Activated CD4-positive, alpha-beta memory T cell treated with anti-CD3 and anti-CD28 coated beads for 36 hours (primary cell): ENCODE data around the gene IFITM1. TPM values are rescaled to one million over a fixed set of nuclear protein-coding genes. Genes with fewer than 3 reads are reported as not detected.
"Not testable (repeated sequence)": the region's sequence is repeated elsewhere in the genome, so short reads cannot be mapped to it uniquely, and the experiment has no call there.

Experiments used
- CTCF ChIA-PET: fragments of 350-600 bp; sonication (Branson Sonifier 250); formaldehyde crosslinking; loops from one replicate; lab custom pipeline; 2021; ENCODE audit warnings: antibody characterized with exemption, inconsistent platforms; lab: Charles Lee
- POLR2A ChIA-PET: fragments of 350-600 bp; sonication (Branson Sonifier 250); formaldehyde crosslinking; loops from one replicate; lab custom pipeline; 2021; ENCODE audit warnings: antibody characterized with exemption; lab: Charles Lee
- DNase-seq: peaks from one replicate; pipeline ENCODE4 v3.0.0-alpha.2; 2020
- H3K27ac Mint-ChIP-seq: one replicate; pipeline ENCODE4 v1.8.0; 2021; ENCODE audit warnings: mixed read lengths
- H3K27me3 Mint-ChIP-seq: one replicate; pipeline ENCODE4 v1.8.0; 2021; ENCODE audit warnings: mixed read lengths
- H3K36me3 Mint-ChIP-seq: one replicate; pipeline ENCODE4 v1.8.0; 2021; ENCODE audit warnings: mixed read lengths
- H3K4me1 Mint-ChIP-seq: one replicate; pipeline ENCODE4 v1.8.0; 2021; ENCODE audit warnings: low read depth, mixed read lengths
- H3K4me3 Mint-ChIP-seq: one replicate; pipeline ENCODE4 v1.8.0; 2021; ENCODE audit warnings: mild to moderate bottlenecking, mixed read lengths
- H3K9me3 Mint-ChIP-seq: one replicate; pipeline ENCODE4 v1.8.0; 2021; ENCODE audit warnings: mixed read lengths
- intact Hi-C: fragments of 100-400 bp; cut with micrococcal nuclease; formaldehyde crosslinking; loops from one replicate; pipeline ENCODE4 v1.15.1; 2023
- total RNA-seq, 2 experiments: library from RNA; stranded (reverse); gene quantifications; one replicate each; pipeline ENCODE4 v1.2.3, GENCODE V29; 2021

Gene IFITM1
- total RNA-seq, 2 experiments from 2014 or later = 195 to 200 TPM

GRCh38 chr11:357582-357981 lies 43.7 kb downstream of the IFITM1 start:
- peaks cover 1% of the 10 kb centered on the region for H3K36me3 Mint-ChIP-seq
- intact Hi-C loops = loop anchor here (2.0 to 5.0 kb wide), 3 partner anchors 53 to 150 kb away; partner anchors contain the start of genes BET1L and RIC8A
- H3K4me3 Mint-ChIP-seq = no peak overlapping the region
- H3K4me1 Mint-ChIP-seq = peaks cover 24% of the 10 kb centered on the region
- DNase-seq = no peak
- CTCF ChIA-PET = no interaction called here
- H3K27me3 Mint-ChIP-seq = no peaks in the 10 kb centered on the region
- POLR2A ChIA-PET = no interaction called here
- H3K9me3 Mint-ChIP-seq = peaks cover 7% of the 10 kb centered on the region
- no peak overlapping the region for H3K27ac Mint-ChIP-seq

- ChIA-PET CTCF (interaction anchor here (0.6 to 1.9 kb wide), 6 partner anchors 33 to 108 kb away, joined by 3 to 12 read pairs (median 3); no protein-coding TSS in a partner anchor), POLR2A (interaction anchor here (1.2 to 1.7 kb wide), 2 partner anchors 42 to 142 kb away, joined by 3 to 6 read pairs; no protein-coding TSS in a partner anchor)
- Mint-ChIP-seq H3K27me3 (no peaks in the 10 kb centered on the region), H3K4me3 (no peak overlapping the region), H3K4me1 (peaks cover 17% of the 10 kb centered on the region), H3K9me3 (peaks cover 7% of the 10 kb centered on the region), H3K27ac (no peak overlapping the region), H3K36me3 (peaks cover 1% of the 10 kb centered on the region)
- intact Hi-C loops = loop anchor here (5.0 kb wide), 2 partner anchors 106 to 151 kb away; partner anchors contain the start of genes BET1L and RIC8A
- no peak for DNase-seq
These were observed 44.4 kb downstream of the IFITM1 start for GRCh38 chr11:358129-358800.

DNA sequence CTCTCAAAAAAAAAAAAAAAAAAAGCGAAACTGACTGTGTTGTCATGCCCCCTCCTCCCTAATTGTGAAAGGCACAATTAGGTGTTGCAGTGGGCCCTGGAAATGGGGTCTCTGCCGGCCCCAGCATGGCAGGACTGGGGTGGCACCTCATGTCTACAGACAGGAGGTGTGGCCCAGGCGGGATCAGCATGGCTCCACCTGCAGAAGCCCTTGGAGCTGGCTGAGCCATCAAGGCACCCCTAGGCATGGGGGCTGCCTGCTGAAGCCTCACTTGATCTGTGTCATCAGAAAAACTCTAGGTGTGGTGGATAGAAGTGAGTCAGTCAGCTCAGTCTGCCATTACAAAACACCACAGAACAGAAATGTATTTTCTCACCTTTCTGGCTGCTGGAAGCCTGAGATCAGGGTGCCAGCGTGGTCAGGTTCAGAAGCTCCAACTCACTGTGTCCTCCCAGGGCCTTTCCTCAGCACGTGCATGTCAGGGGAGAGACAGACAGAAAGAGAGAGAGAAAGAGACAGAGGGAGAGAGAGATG lies 45.4 kb downstream of the IFITM1 start:
- H3K9me3 Mint-ChIP-seq = peaks cover 7% of the 10 kb centered on the region
- ChIA-PET CTCF (interaction anchor here (0.6 to 1.9 kb wide), 6 partner anchors 34 to 109 kb away, joined by 3 to 12 read pairs (median 3); no protein-coding TSS in a partner anchor), POLR2A (interaction anchor here (0.9 to 1.7 kb wide), 3 partner anchors 43 to 152 kb away, joined by 3 to 6 read pairs (median 3); partner anchors contain the start of genes BET1L and RIC8A)
- peaks cover 1% of the 10 kb centered on the region for H3K36me3 Mint-ChIP-seq
- peak; percentile 62 for DNase-seq
- H3K27me3 Mint-ChIP-seq = no peaks in the 10 kb centered on the region
- peaks cover 10% of the 10 kb centered on the region for H3K4me1 Mint-ChIP-seq
- no peak overlapping the region for H3K27ac Mint-ChIP-seq
- intact Hi-C loops = loop anchor here (5.0 kb wide), 2 partner anchors 107 to 152 kb away; partner anchors contain the start of genes BET1L and RIC8A
- H3K4me3 Mint-ChIP-seq = no peak overlapping the region

DNA sequence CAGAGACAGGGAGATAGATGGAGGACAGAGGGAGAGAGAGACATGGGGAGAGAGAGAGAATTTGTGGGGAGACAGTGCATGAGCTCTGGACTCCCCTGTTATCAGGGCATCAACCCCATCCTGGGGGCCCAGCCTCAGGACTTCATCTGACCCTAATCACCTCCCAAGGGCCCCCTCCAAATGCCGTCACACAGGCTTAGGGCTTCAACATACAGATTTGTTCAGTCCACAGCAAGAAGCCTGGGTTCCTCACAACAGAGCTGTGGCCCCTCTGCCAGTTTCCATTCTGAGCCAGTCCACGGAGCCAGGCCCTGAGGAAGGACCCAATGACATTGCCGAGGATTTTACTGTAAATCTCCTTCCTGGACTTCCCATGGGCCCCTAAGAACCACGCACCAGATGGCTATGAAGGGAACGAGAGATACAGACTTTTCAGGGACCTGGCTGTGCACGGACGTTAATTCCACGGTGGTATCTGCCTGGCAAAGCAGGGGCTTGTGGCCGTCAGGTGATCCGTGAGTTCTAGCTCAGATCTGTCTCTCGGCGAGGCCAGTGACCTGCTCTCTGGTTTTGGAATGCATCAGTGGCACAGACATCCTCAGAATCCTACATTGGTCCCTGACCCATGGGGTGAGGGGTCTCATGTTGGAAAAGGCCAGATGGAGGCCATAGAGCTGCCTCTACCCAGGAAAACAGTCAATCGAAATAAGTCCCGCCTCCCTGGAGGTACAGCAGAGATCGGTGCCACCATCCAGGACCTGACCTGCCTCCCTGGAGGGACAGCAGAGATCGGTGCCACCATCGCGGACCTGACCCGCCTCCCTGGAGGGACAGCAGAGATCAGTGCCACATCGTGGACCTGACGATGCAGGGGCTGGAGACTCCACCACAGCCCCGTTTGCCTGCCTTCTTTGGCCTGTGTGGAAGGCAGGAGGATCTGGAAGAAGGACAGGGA lies 46.8 kb downstream of the IFITM1 start:
- intact Hi-C loops = no loop called here
- POLR2A ChIA-PET = no interaction called here
- Mint-ChIP-seq H3K4me1 (peaks cover 3% of the 10 kb centered on the region), H3K4me3 (no peak overlapping the region), H3K9me3 (peaks cover 7% of the 10 kb centered on the region), H3K27me3 (peaks cover 6% of the 10 kb centered on the region), H3K36me3 (no peaks in the 10 kb centered on the region), H3K27ac (no peak overlapping the region)
- no peak for DNase-seq
- CTCF ChIA-PET = interaction anchor here (0.7 to 4.3 kb wide), 4 partner anchors 55 to 154 kb away, joined by 3 to 46 read pairs (median 5); partner anchors contain the start of genes BET1L, IFITM2 and RIC8A

DNA sequence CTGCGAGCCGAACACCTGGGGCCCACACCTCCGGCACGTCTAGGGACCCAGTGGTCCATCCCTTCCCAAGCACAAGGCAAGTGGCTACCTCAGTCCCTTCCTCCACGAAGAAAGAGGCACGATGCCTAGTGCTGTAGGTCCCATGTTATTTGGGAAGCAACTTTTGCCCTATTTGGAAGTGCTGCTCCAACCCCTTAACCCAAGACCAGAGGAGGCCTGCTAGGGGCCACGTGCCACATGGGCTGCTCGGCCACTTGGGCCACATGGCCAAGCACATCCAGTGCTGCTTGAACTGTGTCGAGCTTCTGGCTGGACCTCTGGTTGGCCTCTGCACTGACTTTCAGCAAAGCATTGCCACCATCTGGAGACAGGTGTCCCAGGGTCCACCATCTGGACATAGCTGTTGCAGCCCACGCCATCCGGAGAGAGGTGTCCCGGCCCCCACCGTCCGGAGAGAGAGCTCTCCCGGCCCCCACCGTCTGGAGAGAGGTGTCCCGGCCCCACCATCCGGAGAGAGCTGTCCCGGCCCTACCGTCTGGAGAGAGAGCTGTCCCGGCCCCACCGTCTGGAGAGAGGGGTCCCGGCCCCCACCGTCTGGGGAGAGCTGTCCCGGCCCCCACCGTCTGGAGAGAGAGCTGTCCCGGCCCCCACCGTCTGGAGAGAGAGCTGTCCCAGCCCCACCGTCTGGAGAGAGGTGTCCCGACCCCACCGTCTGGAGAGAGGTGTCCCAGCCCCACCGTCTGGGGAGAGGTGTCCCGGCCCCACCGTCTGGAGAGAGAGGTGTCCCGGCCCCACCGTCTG lies 49.0 kb downstream of the IFITM1 start:
- no peaks in the 10 kb centered on the region for H3K36me3 Mint-ChIP-seq
- peaks cover 15% of the 10 kb centered on the region for H3K27me3 Mint-ChIP-seq
- no peak overlapping the region for H3K4me3 Mint-ChIP-seq
- peaks cover 7% of the 10 kb centered on the region for H3K9me3 Mint-ChIP-seq
- CTCF ChIA-PET = interaction anchor here (0.6 to 4.3 kb wide), 11 partner anchors 16 to 163 kb away, joined by 3 to 46 read pairs (median 5); partner anchors contain the start of genes ANO9, BET1L, IFITM2 and RIC8A
- DNase-seq = no peak
- intact Hi-C loops = no loop called here
- no peak overlapping the region for H3K27ac Mint-ChIP-seq
- peaks cover 3% of the 10 kb centered on the region for H3K4me1 Mint-ChIP-seq
- POLR2A ChIA-PET = no interaction called here

- H3K27ac Mint-ChIP-seq, H3K9me3 Mint-ChIP-seq, DNase-seq, H3K36me3 Mint-ChIP-seq, H3K4me3 Mint-ChIP-seq, POLR2A ChIA-PET, intact Hi-C loops, H3K4me1 Mint-ChIP-seq: not testable (repeated sequence)
- CTCF ChIA-PET = interaction anchor here (0.6 to 4.3 kb wide), 9 partner anchors 46 to 164 kb away, joined by 3 to 46 read pairs (median 4); partner anchors contain the start of genes ANO9 and IFITM2
- peaks cover 21% of the 10 kb centered on the region for H3K27me3 Mint-ChIP-seq
These were observed 49.6 kb downstream of the IFITM1 start for GRCh38 chr11:363443-363805.

DNA sequence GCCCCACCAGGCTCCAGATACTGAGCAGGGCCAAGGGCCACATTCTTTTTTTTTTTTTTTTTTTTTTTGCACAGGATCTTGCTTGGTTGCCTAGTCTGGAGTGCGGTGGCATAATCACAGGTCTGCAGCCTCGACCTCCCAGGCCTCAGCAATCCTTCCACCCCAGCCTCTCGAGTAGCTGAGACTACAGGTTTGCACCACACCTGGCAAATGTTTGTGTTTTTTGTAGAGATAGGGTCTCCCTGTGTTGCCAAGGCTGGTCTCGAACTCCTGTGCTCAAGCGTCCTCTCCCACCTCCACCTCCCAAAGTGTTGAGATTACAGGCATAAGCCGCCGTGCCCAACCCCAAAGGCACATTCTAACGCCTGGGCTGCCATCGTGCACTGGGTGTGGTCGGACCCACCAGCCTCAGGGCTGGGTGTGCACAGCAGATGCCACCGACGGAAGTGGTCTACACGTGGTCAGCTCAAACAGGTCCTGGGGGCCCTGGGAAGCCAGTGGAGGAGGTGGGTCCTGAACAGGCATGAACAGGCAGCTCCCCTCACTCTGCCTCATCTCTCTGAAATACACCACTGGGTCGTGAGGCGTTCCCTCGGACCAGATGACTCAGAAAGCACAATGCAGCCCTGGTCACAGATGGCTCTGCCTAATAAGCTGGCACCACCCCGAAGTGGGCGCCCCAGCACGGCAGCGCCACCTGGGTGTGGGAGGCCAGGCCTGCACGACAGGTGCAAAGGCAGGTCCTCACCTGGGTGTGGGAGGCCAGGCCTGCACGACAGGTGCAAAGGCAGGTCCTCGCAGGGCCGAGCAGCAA lies 50.3 kb downstream of the IFITM1 start:
- intact Hi-C loops = no loop called here
- H3K27ac Mint-ChIP-seq = no peak overlapping the region
- ChIA-PET POLR2A (no interaction called here), CTCF (interaction anchor here (0.6 to 4.3 kb wide), 10 partner anchors 12 to 164 kb away, joined by 3 to 46 read pairs (median 4); partner anchors contain the start of genes BET1L, IFITM2 and RIC8A)
- no peak overlapping the region for H3K4me3 Mint-ChIP-seq
- H3K4me1 Mint-ChIP-seq = peaks cover 8% of the 10 kb centered on the region
- peak; percentile 69 for DNase-seq
- H3K27me3 Mint-ChIP-seq = peaks cover 24% of the 10 kb centered on the region
- peaks cover 7% of the 10 kb centered on the region for H3K9me3 Mint-ChIP-seq
- peaks cover 1% of the 10 kb centered on the region for H3K36me3 Mint-ChIP-seq

Other genes with a start within 250 kb of the IFITM1 start
- gene SCGB1C1, start 121.0 kb upstream of the IFITM1 start, total RNA-seq = not detected
- gene BET1L, start 106.6 kb upstream of the IFITM1 start, total RNA-seq = 10 to 100 TPM; 51.0 to 53.2 TPM
- gene RIC8A, start 106.3 kb upstream of the IFITM1 start, total RNA-seq = 100 to 1,000 TPM; 100 to 104 TPM
- gene SIRT3, start 77.7 kb upstream of the IFITM1 start, total RNA-seq = 10 to 100 TPM; 16.1 to 17.6 TPM
- 100 to 1,000 TPM; 210 to 214 TPM for gene PSMD13, start 77.1 kb upstream of the IFITM1 start, total RNA-seq
- 1 to 10 TPM in 1 of 2 experiments, under 1 TPM in 1; 0.99 to 1.2 TPM for gene NLRP6, start 35.6 kb upstream of the IFITM1 start, total RNA-seq
- gene PGGHG, start 24.9 kb upstream of the IFITM1 start, total RNA-seq = 10 to 100 TPM; 74.3 to 75.0 TPM
- gene IFITM5, start 14.5 kb upstream of the IFITM1 start, total RNA-seq = not detected
- gene IFITM2, start 6.2 kb upstream of the IFITM1 start, total RNA-seq = 100 to 1,000 TPM; 525 to 561 TPM
- 10 to 100 TPM; 25.6 TPM for gene IFITM3, start 6.8 kb downstream of the IFITM1 start, total RNA-seq
- gene B4GALNT4, start 55.5 kb downstream of the IFITM1 start, total RNA-seq = 1 to 10 TPM; 2.1 to 4.0 TPM
- gene PKP3, start 80.2 kb downstream of the IFITM1 start, total RNA-seq = under 1 TPM in 1 of 2 experiments, not detected in 1; 0.40 TPM
- 10 to 100 TPM; 55.0 to 57.2 TPM for gene SIGIRR, start 101.0 kb downstream of the IFITM1 start, total RNA-seq
- 10 to 100 TPM; 41.7 to 45.6 TPM for gene ANO9, start 128.0 kb downstream of the IFITM1 start, total RNA-seq
- 10 to 100 TPM; 15.0 to 16.7 TPM for gene PTDSS2, start 136.2 kb downstream of the IFITM1 start, total RNA-seq
- 100 to 1,000 TPM; 127 to 134 TPM for gene RNH1, start 193.2 kb downstream of the IFITM1 start, total RNA-seq
- gene HRAS, start 221.5 kb downstream of the IFITM1 start, total RNA-seq = 10 to 100 TPM; 39.8 to 42.0 TPM
- gene LRRC56, start 223.5 kb downstream of the IFITM1 start, total RNA-seq = 1 to 10 TPM; 1.3 to 1.6 TPM
- 1 to 10 TPM; 3.1 to 3.9 TPM for gene LMNTD2, start 246.7 kb downstream of the IFITM1 start, total RNA-seq
- gene RASSF7, start 246.9 kb downstream of the IFITM1 start, total RNA-seq = 10 to 100 TPM; 18.8 to 21.9 TPM